Measurements from ENCODE around the gene KRT85.

The KRT85 gene

GRCh38 chr12:52366738-52367485, at the start of gene KRT85:
KRT85 (minus strand) TSS chr12:52367481; CDS start chr12:52367405, 76 bp downstream.
- TF ChIP-seq CTCF (IDR thresholded peaks at IDR 0.05; ENCODE audit: low read depth, low read length) = no peak
- H3K4me3 ChIP-seq (replicated peaks in 1 of 2; ENCODE audit: low read depth in 2 of 2, low read length in 2 of 2) = no peak within 1 kb of the TSS
- DNase-seq (ENCODE audit: low read depth in 2 of 2) = no peak

DNA sequence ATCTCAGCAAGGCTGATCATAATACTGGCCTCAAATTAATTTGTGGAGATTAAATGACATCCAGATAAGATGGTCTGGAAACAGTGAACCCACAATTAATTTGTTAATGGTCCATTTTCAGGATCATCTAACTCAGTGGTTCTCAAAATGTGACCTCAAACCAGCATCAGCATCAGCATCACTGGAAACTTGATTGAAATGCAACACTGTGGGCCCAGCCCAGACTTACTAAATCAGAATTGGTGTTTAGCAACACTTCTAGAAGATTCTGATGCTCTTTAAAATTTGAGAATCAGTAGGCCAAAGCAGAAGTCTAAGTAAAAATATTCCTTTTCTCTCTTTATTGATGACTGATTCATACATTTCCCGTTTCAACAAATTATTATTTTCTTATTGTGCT, 49.5 kb upstream of the KRT85 start:
- no peak for TF ChIP-seq CTCF (IDR thresholded peaks at IDR 0.05; ENCODE audit: low read depth, low read length)
- DNase-seq (ENCODE audit: low read depth in 2 of 2) = no peak
- no peak overlapping the region for H3K4me3 ChIP-seq (replicated peaks in 1 of 2; ENCODE audit: low read depth in 2 of 2, low read length in 2 of 2)

- TF ChIP-seq CTCF (IDR thresholded peaks at IDR 0.05; ENCODE audit: low read depth, low read length) = no peak
- DNase-seq (ENCODE audit: low read depth in 2 of 2) = peak; percentile 92 to 96
- H3K4me3 ChIP-seq (replicated peaks in 1 of 2; ENCODE audit: low read depth in 2 of 2, low read length in 2 of 2) = no peak overlapping the region
Observed at GRCh38 chr12:52415870-52416750, 48.8 kb upstream of the KRT85 start.

DNA sequence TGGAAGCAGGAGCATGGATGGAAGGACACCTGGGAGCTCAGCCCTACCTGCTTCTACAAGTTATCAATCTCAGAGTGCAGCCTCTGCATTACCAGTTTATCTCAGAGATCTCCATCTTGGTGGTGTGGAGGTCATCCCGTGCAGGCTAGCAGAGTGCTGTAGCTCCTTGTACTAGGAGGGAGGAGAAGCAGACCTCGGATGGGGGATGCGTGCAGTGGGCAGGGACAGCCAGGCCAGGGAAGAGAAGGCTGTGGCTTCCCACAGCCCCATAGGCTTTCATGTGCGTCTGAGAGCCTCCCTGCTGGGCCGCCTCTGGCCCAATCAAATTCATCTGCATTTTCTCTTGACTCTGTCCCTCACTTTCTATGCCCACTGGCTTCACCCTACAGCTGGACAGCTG, 47.7 kb upstream of the KRT85 start:
- H3K4me3 ChIP-seq (replicated peaks in 1 of 2; ENCODE audit: low read depth in 2 of 2, low read length in 2 of 2) = no peak overlapping the region
- TF ChIP-seq CTCF (IDR thresholded peaks at IDR 0.05; ENCODE audit: low read depth, low read length) = no peak
- no peak for DNase-seq (ENCODE audit: low read depth in 2 of 2)

DNA sequence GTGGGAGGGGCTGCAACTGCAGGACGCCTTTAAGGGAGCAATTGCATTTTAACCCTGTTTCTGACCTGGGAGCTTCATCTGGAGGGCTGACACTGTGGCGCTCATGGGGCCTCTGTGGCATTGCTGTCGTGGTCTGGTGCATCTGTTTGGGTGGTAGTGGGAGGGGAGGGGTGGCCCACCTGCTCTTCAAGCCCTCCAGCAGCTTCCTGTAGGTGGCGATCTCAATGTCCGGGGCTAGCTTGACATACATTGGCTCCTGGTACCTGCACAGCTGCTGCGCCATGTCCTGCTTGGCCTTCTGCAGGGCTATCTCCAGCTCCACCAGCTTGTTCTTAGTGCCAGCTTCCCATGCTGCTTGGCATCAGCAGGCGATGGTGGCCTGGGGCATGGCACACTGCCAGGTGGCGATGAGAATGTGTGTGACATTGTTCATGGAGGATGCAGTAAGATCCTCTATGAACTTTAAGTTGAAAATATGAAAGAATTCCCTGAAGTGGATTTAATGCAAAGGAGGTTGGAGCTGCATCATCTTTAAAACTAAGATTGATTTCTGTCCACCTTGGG, 46.6 kb upstream of the KRT85 start:
- no peak overlapping the region for H3K4me3 ChIP-seq (replicated peaks in 1 of 2; ENCODE audit: low read depth in 2 of 2, low read length in 2 of 2)
- no peak for TF ChIP-seq CTCF (IDR thresholded peaks at IDR 0.05; ENCODE audit: low read depth, low read length)
- DNase-seq (ENCODE audit: low read depth in 2 of 2) = no peak

DNA sequence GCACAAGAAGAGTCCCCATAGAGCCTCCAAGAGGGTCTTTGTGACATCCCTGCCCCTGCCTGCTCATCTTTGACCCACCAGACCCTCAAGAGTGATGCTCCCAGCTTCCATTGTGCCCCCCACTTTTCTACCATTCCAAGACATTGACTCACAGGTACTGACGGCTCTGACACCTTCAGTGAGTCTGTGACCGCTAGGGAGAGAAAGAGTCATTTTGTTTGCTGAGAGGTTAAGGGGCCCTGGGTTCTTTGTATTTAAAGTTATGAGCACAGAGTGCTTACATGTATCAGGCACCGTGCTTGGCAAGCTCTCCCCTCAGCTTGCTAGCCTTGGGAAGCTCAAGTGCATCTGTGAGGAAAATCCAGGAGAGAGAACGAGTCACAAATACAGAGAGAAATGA, 45.9 kb upstream of the KRT85 start:
- no peak for TF ChIP-seq CTCF (IDR thresholded peaks at IDR 0.05; ENCODE audit: low read depth, low read length)
- DNase-seq (ENCODE audit: low read depth in 2 of 2) = no peak
- no peak overlapping the region for H3K4me3 ChIP-seq (replicated peaks in 1 of 2; ENCODE audit: low read depth in 2 of 2, low read length in 2 of 2)

Measured in cardiac fibroblast (primary cell).